ENCODE data around the gene LRRC51.

- TF ChIP-seq CTCF (IDR thresholded peaks at IDR 0.05) (no peak), ZFX (IDR thresholded peaks at IDR 0.05; ENCODE audit: borderline replicate concordance) (no peak)
These were observed 52.0 kb downstream of the LRRC51 start for GRCh38 chr11:72132646-72133045.
